ENCODE data around the gene ARHGAP30.

DNA sequence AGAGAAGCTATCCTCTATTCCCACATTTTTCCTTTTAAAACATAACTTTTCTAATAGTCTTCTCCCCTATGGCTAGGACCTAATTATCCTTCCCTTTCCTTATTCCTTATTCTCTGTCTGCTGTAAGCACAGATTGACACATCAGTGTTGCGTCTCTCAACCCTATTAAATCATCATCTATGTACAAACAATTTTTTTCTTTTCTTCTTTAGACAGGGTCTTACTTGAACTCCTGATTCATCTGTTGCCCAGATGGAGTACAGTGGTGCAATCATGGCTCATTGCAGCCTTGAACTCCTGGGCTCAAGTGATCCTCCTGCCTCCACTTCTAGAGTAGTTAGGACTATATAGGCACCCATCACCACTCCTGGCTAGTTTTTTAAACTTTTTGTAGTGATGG, 36.7 kb upstream of the ARHGAP30 start:
- TF ChIP-seq SPI1 (IDR thresholded peaks at IDR 0.05; ENCODE audit: low read depth, low read length) (no peak), POLR2A (IDR thresholded peaks at IDR 0.05; ENCODE audit: low read depth, low read length) (no peak)

Measured in GM12891 (cell line).